SKM-1 treated with dmso at 0.1 percent for 144 hours (cell line): ENCODE data around the gene ARHGAP15.

Source experiments
- DNase-seq: peaks from one replicate; lab custom pipeline; 2025; ENCODE audit not compliant: unreplicated experiment; lab: John Stamatoyannopoulos, UW

ARHGAP15 gene

GRCh38 chr2:143169105-143169504, 39.9 kb downstream of the ARHGAP15 start:
- no peak for DNase-seq

GRCh38 chr2:143171817-143172216, 42.6 kb downstream of the ARHGAP15 start:
- DNase-seq, result no peak

- no peak for DNase-seq
Measured at GRCh38 chr2:143175438-143175837, 46.2 kb downstream of the ARHGAP15 start.

GRCh38 chr2:143176606-143177005, 47.4 kb downstream of the ARHGAP15 start:
- DNase-seq, result no peak

- no peak for DNase-seq
Measured at GRCh38 chr2:143177096-143177786, 48.0 kb downstream of the ARHGAP15 start.

GRCh38 chr2:143181494-143181893, 52.3 kb downstream of the ARHGAP15 start:
- no peak for DNase-seq

GRCh38 chr2:143182649-143183048, 53.4 kb downstream of the ARHGAP15 start:
- DNase-seq, result no peak

GRCh38 chr2:143183804-143184463, 54.7 kb downstream of the ARHGAP15 start:
- no peak for DNase-seq

GRCh38 chr2:143186876-143187275, 57.7 kb downstream of the ARHGAP15 start:
- no peak for DNase-seq

GRCh38 chr2:143190431-143190830, 61.2 kb downstream of the ARHGAP15 start:
- no peak for DNase-seq

- no peak for DNase-seq
Measured at GRCh38 chr2:143192106-143192505, 62.9 kb downstream of the ARHGAP15 start.

GRCh38 chr2:143192716-143193115, 63.5 kb downstream of the ARHGAP15 start:
- no peak for DNase-seq

GRCh38 chr2:143193121-143193520, 63.9 kb downstream of the ARHGAP15 start:
- no peak for DNase-seq

GRCh38 chr2:143195511-143195910, 66.3 kb downstream of the ARHGAP15 start:
- DNase-seq, result no peak

GRCh38 chr2:143204062-143204461, 74.8 kb downstream of the ARHGAP15 start:
- DNase-seq, result no peak

- peak; percentile 11 for DNase-seq
Measured at GRCh38 chr2:143205106-143205764, 76.0 kb downstream of the ARHGAP15 start.

GRCh38 chr2:143209570-143210445, 80.6 kb downstream of the ARHGAP15 start:
- DNase-seq, result no peak

- no peak for DNase-seq
Measured at GRCh38 chr2:143210446-143210819, 81.2 kb downstream of the ARHGAP15 start.

- DNase-seq, result peak; percentile 84
Measured at GRCh38 chr2:143217512-143218115, 88.4 kb downstream of the ARHGAP15 start.

GRCh38 chr2:143218621-143219020, 89.4 kb downstream of the ARHGAP15 start:
- DNase-seq, result no peak

- no peak for DNase-seq
Measured at GRCh38 chr2:143219266-143219665, 90.0 kb downstream of the ARHGAP15 start.
